NT2/D1 (cell line): ENCODE measurements around the gene GALNT7.

Experiments
- SUZ12 ChIP-seq: IDR thresholded peaks from 2 replicates; pipeline ENCODE4 v1.6.1; 2011; ENCODE audit not compliant: insufficient read length, insufficient read depth; ENCODE audit errors: extremely low read depth
- YY1 ChIP-seq: IDR thresholded peaks from 2 replicates; pipeline ENCODE4 v1.6.1; 2011; ENCODE audit not compliant: insufficient read length, insufficient read depth

DNA sequence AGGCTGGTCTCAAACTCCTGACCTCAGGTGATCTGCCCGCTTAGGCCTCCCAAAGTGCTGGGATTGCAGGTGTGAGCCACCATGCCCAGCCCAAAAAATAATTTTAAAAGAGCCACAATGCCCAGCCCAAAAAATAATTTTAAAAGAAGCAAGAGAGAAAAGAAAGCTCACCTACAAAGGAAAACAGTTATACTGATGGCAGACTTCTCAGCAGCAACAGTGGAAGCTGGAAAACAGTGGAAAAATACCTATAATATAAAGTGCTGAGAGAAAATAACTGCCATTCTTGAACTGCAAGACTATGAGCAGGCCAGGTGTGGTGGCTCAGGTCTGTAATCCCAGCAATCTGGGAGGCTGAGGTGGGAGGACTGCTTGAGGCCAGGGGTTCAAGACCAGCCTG, 178.9 kb downstream of the GALNT7 start:
- TF ChIP-seq YY1, result no peak
- TF ChIP-seq SUZ12, result no peak
